ENCODE results near the gene ANXA6. TPM values are rescaled to one million over a fixed set of nuclear protein-coding genes. Genes with fewer than 3 reads are reported as not detected.

Gene ANXA6
- total and polyA plus RNA-seq, 2 donors from 2014 or later, result 107 to 183 TPM

DNA sequence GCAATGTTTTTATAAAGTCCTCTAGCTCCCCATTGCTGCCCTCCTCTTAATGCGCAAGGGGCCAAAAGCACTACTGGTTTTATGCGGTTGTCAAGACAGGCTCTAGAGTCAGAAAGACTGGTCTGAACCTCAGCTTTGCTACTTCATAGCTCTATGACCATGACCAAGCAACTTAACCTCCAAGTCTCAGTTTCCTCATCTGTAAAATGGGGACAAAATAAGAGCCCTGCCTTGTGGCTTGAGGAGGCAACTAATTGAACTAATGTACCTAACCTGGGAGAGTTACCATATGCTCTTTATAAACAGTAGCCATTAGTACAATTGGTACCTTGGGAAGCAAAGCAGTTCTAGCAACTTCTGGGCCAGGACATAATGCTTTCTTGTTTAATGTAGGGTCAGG is 36.5 kb downstream of the ANXA6 start:
- Histone ChIP-seq H3K9me3 (ENCODE audit: control insufficient read depth in 2 of 3, insufficient read depth in 1 of 3, low read length in 3 of 3) (no peaks in the 10 kb centered on the region), H3K4me1 (ENCODE audit: control insufficient read depth in 2 of 3, insufficient read depth in 2 of 3, low read depth in 1 of 3, low read length in 3 of 3) (peaks cover 0 to 13% (median 3%) of the 10 kb centered on the region in 3 donors), H3K27me3 (ENCODE audit: control insufficient read depth, insufficient read depth, low read length) (no peaks in the 10 kb centered on the region), H3K9ac (ENCODE audit: low read length in 3 of 3) (no peak overlapping the region), H3K36me3 (ENCODE audit: control insufficient read depth in 2 of 3, insufficient read depth in 3 of 3, low read length in 3 of 3) (peaks cover 3 to 43% (median 37%) of the 10 kb centered on the region in 3 donors), H3K4me3 (ENCODE audit: low read length in 3 of 3) (no peak overlapping the region), H3K27ac (ENCODE audit: low read depth in 2 of 2, low read length in 2 of 2) (no peak overlapping the region)
- no peak for TF ChIP-seq CTCF (IDR thresholded peaks at IDR 0.05; ENCODE audit: borderline replicate concordance, extremely low read depth, insufficient read depth)
- intact Hi-C loops (cut with DNase I), result no loop called here
- DNase-seq (no peak), FAIRE-seq (no peak)

- DNase-seq, result no peak
- no peaks in the 10 kb centered on the region for H3K9me3 ChIP-seq (ENCODE audit: control insufficient read depth in 2 of 3, insufficient read depth in 1 of 3, low read length in 3 of 3)
- FAIRE-seq, result no peak
- H3K27ac ChIP-seq (ENCODE audit: low read depth in 2 of 2, low read length in 2 of 2), result no peak overlapping the region
- no peak overlapping the region for H3K9ac ChIP-seq (ENCODE audit: low read length in 3 of 3)
- no peak overlapping the region for H3K4me3 ChIP-seq (ENCODE audit: low read length in 3 of 3)
- peaks cover 3 to 35% (median 32%) of the 10 kb centered on the region in 3 donors for H3K36me3 ChIP-seq (ENCODE audit: control insufficient read depth in 2 of 3, insufficient read depth in 3 of 3, low read length in 3 of 3)
- intact Hi-C loops (cut with DNase I), result loop anchor here (5.0 kb wide), 1 partner anchor 67 kb away; no protein-coding TSS in a partner anchor
- H3K4me1 ChIP-seq (ENCODE audit: control insufficient read depth in 2 of 3, insufficient read depth in 2 of 3, low read depth in 1 of 3, low read length in 3 of 3), result peaks cover 0 to 5% (median 0%) of the 10 kb centered on the region in 3 donors
- TF ChIP-seq CTCF (IDR thresholded peaks at IDR 0.05; ENCODE audit: borderline replicate concordance, extremely low read depth, insufficient read depth), result no peak
- no peaks in the 10 kb centered on the region for H3K27me3 ChIP-seq (ENCODE audit: control insufficient read depth, insufficient read depth, low read length)
Measured at GRCh38 chr5:151118913-151119575, 38.5 kb downstream of the ANXA6 start.

- peak; percentile 66 to 88 (median 73) for DNase-seq
- Histone ChIP-seq H3K4me3 (ENCODE audit: low read length in 3 of 3) (no peak overlapping the region), H3K9ac (ENCODE audit: low read length in 3 of 3) (no peak overlapping the region), H3K27me3 (ENCODE audit: control insufficient read depth, insufficient read depth, low read length) (no peaks in the 10 kb centered on the region), H3K4me1 (ENCODE audit: control insufficient read depth in 2 of 3, insufficient read depth in 2 of 3, low read depth in 1 of 3, low read length in 3 of 3) (no peaks in the 10 kb centered on the region), H3K36me3 (ENCODE audit: control insufficient read depth in 2 of 3, insufficient read depth in 3 of 3, low read length in 3 of 3) (peaks cover 0 to 12% (median 11%) of the 10 kb centered on the region in 3 donors), H3K9me3 (ENCODE audit: control insufficient read depth in 2 of 3, insufficient read depth in 1 of 3, low read length in 3 of 3) (no peaks in the 10 kb centered on the region), H3K27ac (ENCODE audit: low read depth in 2 of 2, low read length in 2 of 2) (no peak overlapping the region)
- no peak for FAIRE-seq
- intact Hi-C loops (cut with DNase I), result loop anchor here (5.0 kb wide), 1 partner anchor 63 kb away; no protein-coding TSS in a partner anchor
- TF ChIP-seq CTCF (IDR thresholded peaks at IDR 0.05; ENCODE audit: borderline replicate concordance, extremely low read depth, insufficient read depth), result peak; percentile 98
Measured at GRCh38 chr5:151115272-151115905, 42.2 kb downstream of the ANXA6 start.

Measured in kidney (tissue), 14 donors.